Fibroblast of lung (primary cell): ENCODE results near the gene RSPH1.

Experiments
- CTCF ChIP-seq, 2 donors: IDR thresholded peaks in 1 of 2; conservative IDR thresholded peaks in 1 of 2; 1 replicate in 1 of 2; 2 replicates in 1 of 2; pipeline ENCODE4 v1.5.1; 2011 to 2012; ENCODE audit warnings: low read length in 2 of 2, control low read depth in 1 of 2, inconsistent platforms in 1 of 2, low read depth in 1 of 2, mild to moderate bottlenecking in 1 of 2
- EZH2 ChIP-seq: IDR thresholded peaks from 2 replicates; pipeline ENCODE4 v1.5.1; 2012; ENCODE audit warnings: low read length, control low read depth, mild to moderate bottlenecking; ENCODE audit errors: missing control alignments

DNA sequence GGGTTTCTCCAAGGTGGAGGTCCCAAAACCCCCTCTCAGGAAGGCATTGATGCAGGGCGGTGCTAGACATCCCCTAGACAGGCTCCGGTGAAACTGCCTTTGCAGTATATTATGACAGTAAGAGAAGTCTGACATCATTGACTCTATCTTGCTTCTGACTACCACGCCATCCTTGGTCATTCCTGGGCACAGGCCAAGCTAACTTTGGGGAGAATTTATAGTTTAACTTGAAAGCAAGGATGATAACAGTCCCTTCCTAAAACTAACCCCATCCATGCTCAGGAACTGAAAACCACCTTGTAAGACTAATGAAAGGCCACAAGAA is 30.3 kb downstream of the RSPH1 start:
- TF ChIP-seq CTCF (conservative IDR thresholded peaks at IDR 0.05 in 1 of 2, IDR thresholded peaks at IDR 0.05 in 1 of 2; ENCODE audit: low read depth in 1 of 2, low read length in 2 of 2) = no peak
- TF ChIP-seq EZH2 = no peak
